Colonic mucosa (tissue), 4 donors: ENCODE results near the gene SSX2IP. TPM values are rescaled to one million over a fixed set of nuclear protein-coding genes. Genes with fewer than 3 reads are reported as not detected.
"Not testable (repeated sequence)": the region's sequence is repeated elsewhere in the genome, so short reads cannot be mapped to it uniquely, and the experiment has no call there.

Experiments
- DNase-seq: peaks from one replicate; pipeline ENCODE4 v3.0.0-alpha.2; 2020
- H3K27ac ChIP-seq: fragments of 200-600 bp; one replicate; pipeline ENCODE4 v1.8.0; 2021
- H3K27me3 ChIP-seq: fragments of 200-600 bp; one replicate; pipeline ENCODE4 v1.8.0; 2021
- H3K36me3 ChIP-seq: fragments of 200-600 bp; one replicate; pipeline ENCODE4 v1.8.0; 2021
- H3K4me1 ChIP-seq: fragments of 200-600 bp; one replicate; pipeline ENCODE4 v1.8.0; 2021; ENCODE audit warnings: mild to moderate bottlenecking
- H3K4me3 ChIP-seq: fragments of 200-600 bp; one replicate; pipeline ENCODE4 v1.8.0; 2021
- H3K9ac ChIP-seq, 2 donors: one replicate each; pipeline ENCODE4 v1.7.0; 2013; ENCODE audit warnings: control low read depth in 2 of 2, low read depth in 2 of 2, low read length in 2 of 2
- H3K9me3 ChIP-seq: fragments of 200-600 bp; one replicate; pipeline ENCODE4 v1.8.0; 2021
- intact Hi-C: fragments of 100-400 bp; cut with DNase I; formaldehyde crosslinking; loops from one replicate; pipeline ENCODE4 v1.14.1; 2022
- total RNA-seq, 2 donors: library from RNA; stranded (reverse); fragmentation: NEBNext Ultra II Directional in 1 of 2; extraction: Animal tissue kit (Norgen Biotek cat#: 25700) in 1 of 2; gene quantifications; one replicate each; pipeline ENCODE4 v1.2.1, GENCODE V29; 2021
- TF ChIP-seq, protein P1 (sequence below): fragments of 200-600 bp; IDR thresholded peaks from one replicate; pipeline ENCODE4 v1.8.0; 2022; ENCODE audit warnings: antibody characterized with exemption, mild to moderate bottlenecking
- donor health status: healthy.
- donor health status: DM: no; HTN: no; CAD: no.
- donor health status: DM: no; HTN: no; CAD: no.

The SSX2IP gene
- total RNA-seq, 2 donors from 2014 or later = 13.9 to 16.9 TPM

- H3K27ac ChIP-seq = no peak overlapping the region
- no peaks in the 10 kb centered on the region for H3K4me1 ChIP-seq
- DNase-seq = no peak
- TF ChIP-seq, protein P1, sequence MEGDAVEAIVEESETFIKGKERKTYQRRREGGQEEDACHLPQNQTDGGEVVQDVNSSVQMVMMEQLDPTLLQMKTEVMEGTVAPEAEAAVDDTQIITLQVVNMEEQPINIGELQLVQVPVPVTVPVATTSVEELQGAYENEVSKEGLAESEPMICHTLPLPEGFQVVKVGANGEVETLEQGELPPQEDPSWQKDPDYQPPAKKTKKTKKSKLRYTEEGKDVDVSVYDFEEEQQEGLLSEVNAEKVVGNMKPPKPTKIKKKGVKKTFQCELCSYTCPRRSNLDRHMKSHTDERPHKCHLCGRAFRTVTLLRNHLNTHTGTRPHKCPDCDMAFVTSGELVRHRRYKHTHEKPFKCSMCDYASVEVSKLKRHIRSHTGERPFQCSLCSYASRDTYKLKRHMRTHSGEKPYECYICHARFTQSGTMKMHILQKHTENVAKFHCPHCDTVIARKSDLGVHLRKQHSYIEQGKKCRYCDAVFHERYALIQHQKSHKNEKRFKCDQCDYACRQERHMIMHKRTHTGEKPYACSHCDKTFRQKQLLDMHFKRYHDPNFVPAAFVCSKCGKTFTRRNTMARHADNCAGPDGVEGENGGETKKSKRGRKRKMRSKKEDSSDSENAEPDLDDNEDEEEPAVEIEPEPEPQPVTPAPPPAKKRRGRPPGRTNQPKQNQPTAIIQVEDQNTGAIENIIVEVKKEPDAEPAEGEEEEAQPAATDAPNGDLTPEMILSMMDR = no peak
- H3K4me3 ChIP-seq = no peak overlapping the region
- no peaks in the 10 kb centered on the region for H3K27me3 ChIP-seq
- no peaks in the 10 kb centered on the region for H3K9me3 ChIP-seq
- no peak overlapping the region for H3K9ac ChIP-seq
- H3K36me3 ChIP-seq = no peaks in the 10 kb centered on the region
- intact Hi-C loops = no loop called here
These were observed 91.2 kb downstream of the SSX2IP start for GRCh38 chr1:84598846-84599741.

DNA sequence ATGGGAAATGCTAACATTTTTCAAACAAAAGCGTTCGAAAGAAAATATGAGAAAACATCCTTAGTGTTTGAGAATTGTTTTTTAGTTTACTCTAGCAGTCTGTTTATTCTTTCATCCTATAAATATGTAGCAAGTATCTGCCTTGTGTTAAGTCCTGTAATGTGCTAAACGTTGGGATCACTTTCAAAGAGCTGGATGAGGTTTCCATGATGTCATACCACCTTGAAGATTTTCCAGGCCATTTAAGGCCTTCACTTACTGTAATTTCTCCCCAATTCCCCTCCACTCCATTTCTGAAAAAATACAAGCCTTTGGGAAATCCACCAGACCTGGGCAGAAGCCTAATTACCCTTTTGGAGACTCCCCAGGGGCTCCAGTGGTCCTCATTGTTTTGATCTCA lies 91.8 kb downstream of the SSX2IP start:
- TF ChIP-seq, protein P1 = no peak
- H3K36me3 ChIP-seq = no peaks in the 10 kb centered on the region
- H3K27me3 ChIP-seq = no peaks in the 10 kb centered on the region
- no peaks in the 10 kb centered on the region for H3K4me1 ChIP-seq
- no peaks in the 10 kb centered on the region for H3K9me3 ChIP-seq
- H3K9ac ChIP-seq = no peak overlapping the region
- no peak overlapping the region for H3K4me3 ChIP-seq
- DNase-seq = no peak
- no peak overlapping the region for H3K27ac ChIP-seq
- intact Hi-C loops = no loop called here

DNA sequence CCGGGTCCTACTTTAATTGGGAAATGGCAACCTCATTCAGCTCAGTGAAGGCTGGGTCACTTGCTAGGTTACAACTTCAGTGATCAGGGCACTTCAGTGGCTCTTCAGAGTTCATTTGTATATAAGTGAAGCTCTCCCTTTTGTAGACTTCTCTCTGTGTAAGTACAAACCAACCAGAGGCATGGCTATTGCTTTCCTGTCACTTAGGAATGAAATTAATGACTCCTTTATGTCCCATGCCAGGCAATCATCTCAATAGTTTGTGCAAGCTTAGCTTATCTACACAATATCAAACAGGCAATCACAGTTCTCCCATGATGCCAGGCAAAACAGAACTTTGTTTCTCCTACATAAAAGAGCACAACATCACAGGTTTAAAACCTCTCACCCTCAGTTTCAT lies 93.2 kb downstream of the SSX2IP start:
- DNase-seq = no peak
- TF ChIP-seq, protein P1 = no peak
- intact Hi-C loops = no loop called here
- Histone ChIP-seq H3K36me3 (no peaks in the 10 kb centered on the region), H3K9me3 (no peaks in the 10 kb centered on the region), H3K27ac (no peak overlapping the region), H3K9ac (no peak overlapping the region), H3K4me1 (no peaks in the 10 kb centered on the region), H3K4me3 (no peak overlapping the region), H3K27me3 (no peaks in the 10 kb centered on the region)

DNA sequence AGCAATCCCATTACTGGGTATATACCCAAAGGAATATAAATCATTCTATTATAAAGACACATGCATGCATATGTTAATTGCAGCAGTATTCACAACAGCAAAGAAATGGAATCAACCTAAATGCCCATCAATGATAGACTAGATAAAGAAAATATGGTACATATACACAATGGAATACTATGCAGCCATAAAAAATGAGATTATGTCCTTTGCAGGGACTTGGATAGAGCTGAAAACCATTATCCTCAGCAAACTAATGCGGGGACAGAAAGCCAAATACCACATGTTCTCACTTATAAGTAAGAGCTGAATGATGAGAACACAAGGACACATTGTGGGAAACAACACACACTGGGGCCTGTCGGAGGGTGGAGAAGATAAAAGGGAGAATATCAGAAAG lies 95.3 kb downstream of the SSX2IP start:
- H3K9me3 ChIP-seq, H3K27me3 ChIP-seq, intact Hi-C loops, H3K27ac ChIP-seq, DNase-seq, H3K9ac ChIP-seq, H3K4me3 ChIP-seq, H3K4me1 ChIP-seq, H3K36me3 ChIP-seq: not testable (repeated sequence)

Other genes starting within 250 kb of the SSX2IP start
- 10 to 100 TPM; 26.1 to 31.4 TPM for gene RPF1, start 211.2 kb downstream of the SSX2IP start, total RNA-seq
- 1 to 10 TPM; 1.3 to 2.7 TPM for gene SPATA1, start 184.1 kb downstream of the SSX2IP start, total RNA-seq
- 100 to 1,000 TPM; 148 to 160 TPM for gene GNG5, start 183.9 kb downstream of the SSX2IP start, total RNA-seq
- 10 to 100 TPM; 13.6 to 22.7 TPM for gene CTBS, start 116.0 kb downstream of the SSX2IP start, total RNA-seq
- gene LPAR3, start 202.7 kb upstream of the SSX2IP start, total RNA-seq = 1 to 10 TPM; 2.3 to 3.6 TPM